Measurements from ENCODE around the gene PARVB. TPM values are rescaled to one million over a fixed set of nuclear protein-coding genes. Genes with fewer than 3 reads are reported as not detected.

Gene PARVB
- 1 to 10 TPM; 1.8 to 3.8 (median 2.7) TPM for polyA plus RNA-seq

GRCh38 chr22:44024288-44024921 lies at the start of gene PARVB:
Gene PARVB (plus strand): TSS chr22:44024302. CDS start chr22:44024340, 38 bp downstream.
- H3K27ac Mint-ChIP-seq: peak within 1 kb of the TSS in 3 of 6 donors; percentile 64 to 95 (median 69)
- peak within 1 kb of the TSS; percentile 56 to 79 (median 74) for H3K4me3 Mint-ChIP-seq
- H3K9me3 Mint-ChIP-seq: no peaks in the 10 kb centered on the region
- H3K36me3 Mint-ChIP-seq: peaks cover 0 to 5% (median 0%) of the 10 kb centered on the region in 3 donors
- H3K27me3 Mint-ChIP-seq (ENCODE audit: low read depth in 3 of 3): peaks cover 0 to 13% (median 4%) of the 10 kb centered on the region in 3 donors
- DNase-seq: peak in 1 of 3 donors; percentile 20
- peaks cover 28 to 29% of the 10 kb centered on the region in 2 donors for H3K4me1 Mint-ChIP-seq

- no peak overlapping the region for H3K27ac Mint-ChIP-seq
- DNase-seq: no peak
- H3K4me1 Mint-ChIP-seq: peaks cover 4 to 6% of the 10 kb centered on the region in 2 donors
- no peaks in the 10 kb centered on the region for H3K9me3 Mint-ChIP-seq
- peaks cover 23 to 67% (median 25%) of the 10 kb centered on the region in 3 donors for H3K36me3 Mint-ChIP-seq
- H3K27me3 Mint-ChIP-seq (ENCODE audit: low read depth in 3 of 3): peaks cover 0 to 4% (median 0%) of the 10 kb centered on the region in 3 donors
- H3K4me3 Mint-ChIP-seq: no peak overlapping the region
Measured at GRCh38 chr22:43975041-43975440, 49.1 kb upstream of the PARVB start.

- no peaks in the 10 kb centered on the region for H3K27me3 Mint-ChIP-seq (ENCODE audit: low read depth in 3 of 3)
- no peaks in the 10 kb centered on the region for H3K4me1 Mint-ChIP-seq
- peaks cover 28 to 69% (median 32%) of the 10 kb centered on the region in 3 donors for H3K36me3 Mint-ChIP-seq
- H3K27ac Mint-ChIP-seq: no peak overlapping the region
- DNase-seq: no peak
- no peaks in the 10 kb centered on the region for H3K9me3 Mint-ChIP-seq
- no peak overlapping the region for H3K4me3 Mint-ChIP-seq
Measured at GRCh38 chr22:43976861-43977795, 47.0 kb upstream of the PARVB start.

GRCh38 chr22:43978558-43978957 lies 45.5 kb upstream of the PARVB start:
- H3K36me3 Mint-ChIP-seq: peaks cover 30 to 57% (median 32%) of the 10 kb centered on the region in 3 donors
- H3K27ac Mint-ChIP-seq: no peak overlapping the region
- no peak for DNase-seq
- no peaks in the 10 kb centered on the region for H3K4me1 Mint-ChIP-seq
- no peaks in the 10 kb centered on the region for H3K9me3 Mint-ChIP-seq
- H3K27me3 Mint-ChIP-seq (ENCODE audit: low read depth in 3 of 3): no peaks in the 10 kb centered on the region
- H3K4me3 Mint-ChIP-seq: no peak overlapping the region

GRCh38 chr22:43980579-43980978 lies 43.5 kb upstream of the PARVB start:
- Mint-ChIP-seq H3K4me3 (no peak overlapping the region), H3K27me3 (ENCODE audit: low read depth in 3 of 3) (no peaks in the 10 kb centered on the region), H3K27ac (no peak overlapping the region), H3K36me3 (peaks cover 28 to 54% (median 36%) of the 10 kb centered on the region in 3 donors), H3K4me1 (no peaks in the 10 kb centered on the region), H3K9me3 (no peaks in the 10 kb centered on the region)
- DNase-seq: no peak

GRCh38 chr22:43980996-43981395 lies 43.1 kb upstream of the PARVB start:
- H3K27ac Mint-ChIP-seq: no peak overlapping the region

GRCh38 chr22:43983808-43984207 lies 40.3 kb upstream of the PARVB start:
- H3K27ac Mint-ChIP-seq: no peak overlapping the region
- no peaks in the 10 kb centered on the region for H3K9me3 Mint-ChIP-seq
- no peaks in the 10 kb centered on the region for H3K27me3 Mint-ChIP-seq (ENCODE audit: low read depth in 3 of 3)

More at GRCh38 chr22:43980996-43981395, 43.1 kb upstream of the PARVB start:
- H3K36me3 Mint-ChIP-seq: peaks cover 26 to 51% (median 34%) of the 10 kb centered on the region in 3 donors
- no peak overlapping the region for H3K4me3 Mint-ChIP-seq
- DNase-seq: no peak
- H3K4me1 Mint-ChIP-seq: no peaks in the 10 kb centered on the region
- no peaks in the 10 kb centered on the region for H3K9me3 Mint-ChIP-seq
- no peaks in the 10 kb centered on the region for H3K27me3 Mint-ChIP-seq (ENCODE audit: low read depth in 3 of 3)

GRCh38 chr22:43985532-43985931 lies 38.6 kb upstream of the PARVB start:
- Mint-ChIP-seq H3K9me3 (no peaks in the 10 kb centered on the region), H3K27me3 (ENCODE audit: low read depth in 3 of 3) (no peaks in the 10 kb centered on the region), H3K4me3 (no peak overlapping the region), H3K36me3 (peaks cover 12 to 48% (median 20%) of the 10 kb centered on the region in 3 donors), H3K4me1 (no peaks in the 10 kb centered on the region), H3K27ac (no peak overlapping the region)
- no peak for DNase-seq

More at GRCh38 chr22:43983808-43984207, 40.3 kb upstream of the PARVB start:
- no peak overlapping the region for H3K4me3 Mint-ChIP-seq
- DNase-seq: no peak
- peaks cover 20 to 56% (median 35%) of the 10 kb centered on the region in 3 donors for H3K36me3 Mint-ChIP-seq
- H3K4me1 Mint-ChIP-seq: no peaks in the 10 kb centered on the region

- H3K9me3 Mint-ChIP-seq: no peaks in the 10 kb centered on the region
- peaks cover 20 to 59% (median 28%) of the 10 kb centered on the region in 3 donors for H3K36me3 Mint-ChIP-seq
- no peaks in the 10 kb centered on the region for H3K27me3 Mint-ChIP-seq (ENCODE audit: low read depth in 3 of 3)
- H3K27ac Mint-ChIP-seq: no peak overlapping the region
- peaks cover 3% of the 10 kb centered on the region in 2 donors for H3K4me1 Mint-ChIP-seq
- no peak overlapping the region for H3K4me3 Mint-ChIP-seq
- no peak for DNase-seq
Measured at GRCh38 chr22:43988116-43988820, 35.8 kb upstream of the PARVB start.

GRCh38 chr22:43988960-43989359 lies 35.1 kb upstream of the PARVB start:
- DNase-seq: no peak
- H3K4me3 Mint-ChIP-seq: no peak overlapping the region
- no peak overlapping the region for H3K27ac Mint-ChIP-seq
- H3K4me1 Mint-ChIP-seq: peaks cover 6 to 10% of the 10 kb centered on the region in 2 donors
- peaks cover 22 to 55% (median 25%) of the 10 kb centered on the region in 3 donors for H3K36me3 Mint-ChIP-seq
- H3K27me3 Mint-ChIP-seq (ENCODE audit: low read depth in 3 of 3): peaks cover 0 to 2% (median 0%) of the 10 kb centered on the region in 3 donors
- H3K9me3 Mint-ChIP-seq: no peaks in the 10 kb centered on the region

- Mint-ChIP-seq H3K27ac (no peak overlapping the region), H3K36me3 (peaks cover 22 to 55% (median 24%) of the 10 kb centered on the region in 3 donors), H3K9me3 (no peaks in the 10 kb centered on the region), H3K27me3 (ENCODE audit: low read depth in 3 of 3) (peaks cover 0 to 5% (median 0%) of the 10 kb centered on the region in 3 donors), H3K4me1 (peaks cover 10 to 20% of the 10 kb centered on the region in 2 donors), H3K4me3 (no peak overlapping the region)
- DNase-seq: no peak
Measured at GRCh38 chr22:43990044-43990443, 34.1 kb upstream of the PARVB start.

GRCh38 chr22:43991316-43992020 lies 32.6 kb upstream of the PARVB start:
- DNase-seq: no peak
- H3K36me3 Mint-ChIP-seq: peaks cover 20 to 45% (median 22%) of the 10 kb centered on the region in 3 donors
- peak overlapping the region in 2 of 6 donors; percentile 22 to 57 for H3K27ac Mint-ChIP-seq
- H3K4me3 Mint-ChIP-seq: no peak overlapping the region
- H3K27me3 Mint-ChIP-seq (ENCODE audit: low read depth in 3 of 3): peaks cover 0 to 6% (median 4%) of the 10 kb centered on the region in 3 donors
- no peaks in the 10 kb centered on the region for H3K9me3 Mint-ChIP-seq
- peaks cover 23 to 34% of the 10 kb centered on the region in 2 donors for H3K4me1 Mint-ChIP-seq

GRCh38 chr22:43992331-43992821 lies 31.7 kb upstream of the PARVB start:
- H3K27me3 Mint-ChIP-seq (ENCODE audit: low read depth in 3 of 3): peaks cover 2 to 8% (median 4%) of the 10 kb centered on the region in 3 donors
- H3K9me3 Mint-ChIP-seq: no peaks in the 10 kb centered on the region
- no peak for DNase-seq
- peaks cover 25 to 40% of the 10 kb centered on the region in 2 donors for H3K4me1 Mint-ChIP-seq
- H3K4me3 Mint-ChIP-seq: no peak overlapping the region
- no peak overlapping the region for H3K27ac Mint-ChIP-seq
- peaks cover 15 to 36% (median 25%) of the 10 kb centered on the region in 3 donors for H3K36me3 Mint-ChIP-seq

All from immature natural killer cell (primary cell).